Measurements from ENCODE around the gene DSP. TPM values are rescaled to one million over a fixed set of nuclear protein-coding genes. Genes with fewer than 3 reads are reported as not detected.

DSP gene, protein sequence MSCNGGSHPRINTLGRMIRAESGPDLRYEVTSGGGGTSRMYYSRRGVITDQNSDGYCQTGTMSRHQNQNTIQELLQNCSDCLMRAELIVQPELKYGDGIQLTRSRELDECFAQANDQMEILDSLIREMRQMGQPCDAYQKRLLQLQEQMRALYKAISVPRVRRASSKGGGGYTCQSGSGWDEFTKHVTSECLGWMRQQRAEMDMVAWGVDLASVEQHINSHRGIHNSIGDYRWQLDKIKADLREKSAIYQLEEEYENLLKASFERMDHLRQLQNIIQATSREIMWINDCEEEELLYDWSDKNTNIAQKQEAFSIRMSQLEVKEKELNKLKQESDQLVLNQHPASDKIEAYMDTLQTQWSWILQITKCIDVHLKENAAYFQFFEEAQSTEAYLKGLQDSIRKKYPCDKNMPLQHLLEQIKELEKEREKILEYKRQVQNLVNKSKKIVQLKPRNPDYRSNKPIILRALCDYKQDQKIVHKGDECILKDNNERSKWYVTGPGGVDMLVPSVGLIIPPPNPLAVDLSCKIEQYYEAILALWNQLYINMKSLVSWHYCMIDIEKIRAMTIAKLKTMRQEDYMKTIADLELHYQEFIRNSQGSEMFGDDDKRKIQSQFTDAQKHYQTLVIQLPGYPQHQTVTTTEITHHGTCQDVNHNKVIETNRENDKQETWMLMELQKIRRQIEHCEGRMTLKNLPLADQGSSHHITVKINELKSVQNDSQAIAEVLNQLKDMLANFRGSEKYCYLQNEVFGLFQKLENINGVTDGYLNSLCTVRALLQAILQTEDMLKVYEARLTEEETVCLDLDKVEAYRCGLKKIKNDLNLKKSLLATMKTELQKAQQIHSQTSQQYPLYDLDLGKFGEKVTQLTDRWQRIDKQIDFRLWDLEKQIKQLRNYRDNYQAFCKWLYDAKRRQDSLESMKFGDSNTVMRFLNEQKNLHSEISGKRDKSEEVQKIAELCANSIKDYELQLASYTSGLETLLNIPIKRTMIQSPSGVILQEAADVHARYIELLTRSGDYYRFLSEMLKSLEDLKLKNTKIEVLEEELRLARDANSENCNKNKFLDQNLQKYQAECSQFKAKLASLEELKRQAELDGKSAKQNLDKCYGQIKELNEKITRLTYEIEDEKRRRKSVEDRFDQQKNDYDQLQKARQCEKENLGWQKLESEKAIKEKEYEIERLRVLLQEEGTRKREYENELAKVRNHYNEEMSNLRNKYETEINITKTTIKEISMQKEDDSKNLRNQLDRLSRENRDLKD (N-terminal part only)
- polyA plus RNA-seq (2013, experiment 1 of 2; ENCODE audit: insufficient read length), result 26.2 TPM
- polyA plus RNA-seq (2013, experiment 2 of 2; ENCODE audit: insufficient read length), result 24.7 TPM

DNA sequence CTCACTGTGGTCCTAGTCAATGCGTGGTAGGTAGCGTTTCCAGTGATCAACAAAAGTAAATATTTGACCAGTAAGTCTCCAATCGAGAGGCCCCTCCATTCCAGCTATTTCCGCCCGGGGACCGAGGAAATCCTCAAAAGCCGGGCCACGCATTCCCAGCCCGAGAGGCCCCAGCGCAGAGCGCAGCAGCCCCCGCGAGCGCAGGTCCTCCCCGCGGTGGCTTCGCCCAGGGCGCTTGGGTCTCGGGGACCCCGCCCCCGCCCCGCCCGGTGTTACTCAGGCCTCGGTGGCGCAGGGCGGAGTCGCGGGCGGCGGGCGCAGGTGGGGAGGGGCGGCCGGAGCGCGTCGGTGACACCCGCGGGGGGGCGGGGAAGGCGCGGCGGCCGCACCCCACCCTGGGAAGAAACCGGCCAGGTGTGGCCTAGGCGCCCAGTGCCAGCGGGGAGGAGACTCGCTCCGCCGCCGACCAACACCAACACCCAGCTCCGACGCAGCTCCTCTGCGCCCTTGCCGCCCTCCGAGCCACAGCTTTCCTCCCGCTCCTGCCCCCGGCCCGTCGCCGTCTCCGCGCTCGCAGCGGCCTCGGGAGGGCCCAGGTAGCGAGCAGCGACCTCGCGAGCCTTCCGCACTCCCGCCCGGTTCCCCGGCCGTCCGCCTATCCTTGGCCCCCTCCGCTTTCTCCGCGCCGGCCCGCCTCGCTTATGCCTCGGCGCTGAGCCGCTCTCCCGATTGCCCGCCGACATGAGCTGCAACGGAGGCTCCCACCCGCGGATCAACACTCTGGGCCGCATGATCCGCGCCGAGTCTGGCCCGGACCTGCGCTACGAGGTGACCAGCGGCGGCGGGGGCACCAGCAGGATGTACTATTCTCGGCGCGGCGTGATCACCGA, at the start of gene DSP:
Gene DSP, plus strand, starts transcription at position 497 of the 890 bp plus-strand sequence. Its CDS starts 245 bp downstream, at position 742.
- peak; percentile 39 for DNase-seq

DNA sequence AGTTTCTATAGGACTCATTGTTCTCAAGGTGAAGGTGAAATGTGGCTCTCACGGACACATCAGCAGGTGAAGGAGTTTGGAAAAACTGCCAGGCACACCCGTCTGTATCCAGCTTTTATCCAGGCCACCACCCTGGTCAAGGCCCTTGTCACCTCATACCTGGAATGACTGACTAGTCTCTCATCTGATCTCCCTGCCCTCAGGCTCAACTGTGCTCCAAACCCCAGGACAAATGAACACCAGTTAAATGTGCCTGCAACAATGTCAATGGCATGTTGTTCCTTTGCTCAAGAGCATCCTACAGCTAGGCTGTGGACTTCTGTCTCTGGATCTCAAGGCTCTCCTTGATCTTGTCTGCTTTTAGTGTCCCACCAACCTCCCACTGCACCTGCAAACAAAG, 47.6 kb upstream of the DSP start:
- DNase-seq, result no peak

DNA sequence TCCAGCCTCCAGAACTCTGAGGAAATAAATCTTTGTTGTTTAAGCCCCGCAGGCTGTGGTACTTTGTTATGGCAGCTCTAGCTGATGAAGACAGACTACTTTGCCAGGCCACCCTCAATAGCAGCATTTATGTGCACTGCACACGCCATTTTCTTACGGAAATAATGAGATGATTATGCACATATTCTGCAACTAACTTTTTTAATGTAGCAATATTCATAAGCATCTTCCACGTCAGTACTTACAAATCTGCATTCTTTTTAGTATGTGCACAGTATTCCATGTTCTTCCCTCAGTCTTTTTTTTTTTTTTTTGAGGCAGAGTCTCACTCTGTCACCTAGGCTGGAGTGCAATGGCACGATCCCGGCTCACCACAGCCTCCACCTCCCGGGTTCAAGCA, 46.8 kb upstream of the DSP start:
- no peak for DNase-seq

DNA sequence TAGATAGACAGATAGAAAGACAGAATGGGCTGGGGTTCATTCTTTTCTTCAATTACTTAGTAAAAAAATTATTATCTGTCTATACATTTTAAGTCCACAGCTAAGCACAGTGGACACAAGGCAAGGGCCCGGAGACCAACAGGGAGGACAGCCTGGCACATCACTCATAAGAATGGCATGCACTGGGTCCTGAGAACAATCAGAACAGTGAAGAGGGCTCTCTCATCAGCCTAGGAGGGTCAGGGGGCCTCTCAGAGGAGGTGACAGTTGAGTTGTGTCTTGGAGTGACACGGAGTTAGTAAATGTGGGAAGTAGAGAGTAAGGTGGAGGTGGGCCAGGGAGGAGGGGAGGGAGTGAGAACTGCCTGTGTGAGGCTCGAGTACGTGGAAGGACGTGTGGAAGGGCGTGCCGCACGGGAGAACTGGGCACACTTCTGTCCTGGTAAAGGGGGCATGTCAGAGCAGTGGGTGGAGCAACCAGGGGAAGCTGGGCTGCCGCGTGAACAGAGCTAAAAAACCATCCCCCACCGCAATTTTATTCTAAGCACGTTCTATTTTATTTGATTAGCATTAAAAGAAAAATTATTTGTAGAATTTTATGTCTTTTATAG, 45.1 kb upstream of the DSP start:
- DNase-seq, result no peak

DNA sequence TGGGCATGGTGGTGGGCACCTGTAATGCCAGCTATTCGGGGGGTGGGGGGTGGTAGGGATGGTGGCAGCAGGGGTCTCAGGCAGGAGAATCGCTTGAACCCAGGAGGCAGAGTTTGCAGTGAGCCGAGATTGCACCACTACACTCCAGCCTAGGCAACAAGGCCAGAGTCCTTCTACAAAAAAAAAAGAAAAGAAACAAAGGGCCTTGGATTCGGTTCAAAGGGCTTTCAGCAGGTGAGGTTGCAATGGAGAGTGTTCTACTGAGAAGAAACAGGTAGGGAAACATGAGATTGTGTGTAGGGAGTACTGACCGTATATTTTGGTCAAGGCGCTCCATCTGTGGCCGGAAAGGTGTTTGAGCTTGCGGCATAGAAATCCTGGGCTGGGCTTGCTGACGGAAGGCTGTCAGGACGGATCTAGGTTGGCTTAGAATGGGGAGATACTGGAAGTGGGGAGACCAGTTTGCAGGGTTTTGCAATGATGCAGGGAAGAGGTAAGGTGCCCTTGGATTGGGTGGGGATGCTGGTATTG, 40.7 kb upstream of the DSP start:
- DNase-seq, result no peak

DNA sequence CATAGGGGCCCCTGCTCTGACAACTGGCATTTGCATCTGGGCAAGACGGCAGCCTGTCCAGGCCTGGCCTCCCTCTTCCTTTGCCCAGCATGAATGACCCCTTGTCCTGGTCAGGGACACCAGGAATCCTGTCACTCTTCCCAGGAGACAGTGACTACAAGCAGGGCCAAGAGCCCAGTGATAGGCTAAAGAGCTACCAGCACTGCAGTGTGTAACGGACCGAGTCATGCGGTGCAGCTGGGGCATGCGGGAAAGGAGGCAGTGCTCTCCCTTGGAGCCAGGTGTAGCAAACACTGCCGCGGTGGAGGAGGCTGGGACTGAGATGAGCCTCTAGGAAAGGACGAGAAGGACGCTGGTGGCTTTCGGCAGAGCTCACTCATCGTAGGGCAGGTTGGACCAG, 38.7 kb upstream of the DSP start:
- DNase-seq, result no peak

DNA sequence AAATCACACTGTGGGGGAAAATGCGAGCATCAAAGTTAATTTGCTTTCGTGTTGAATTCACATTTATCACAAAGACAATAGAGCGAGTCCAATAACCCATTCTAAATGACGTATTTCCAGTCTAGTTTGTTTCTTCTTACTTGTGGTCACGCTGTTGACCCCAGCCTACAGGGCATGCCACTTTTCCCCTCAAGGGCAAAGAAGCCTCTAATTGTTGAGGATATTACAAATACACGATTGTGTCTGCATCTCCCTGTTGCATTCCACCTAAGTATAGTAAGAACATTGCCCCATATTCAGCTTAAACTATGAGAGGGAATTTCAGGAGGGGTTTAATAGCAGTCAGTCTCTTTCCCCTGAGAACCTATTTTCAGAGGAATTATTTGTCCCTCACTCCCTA, 37.4 kb upstream of the DSP start:
- no peak for DNase-seq

DNA sequence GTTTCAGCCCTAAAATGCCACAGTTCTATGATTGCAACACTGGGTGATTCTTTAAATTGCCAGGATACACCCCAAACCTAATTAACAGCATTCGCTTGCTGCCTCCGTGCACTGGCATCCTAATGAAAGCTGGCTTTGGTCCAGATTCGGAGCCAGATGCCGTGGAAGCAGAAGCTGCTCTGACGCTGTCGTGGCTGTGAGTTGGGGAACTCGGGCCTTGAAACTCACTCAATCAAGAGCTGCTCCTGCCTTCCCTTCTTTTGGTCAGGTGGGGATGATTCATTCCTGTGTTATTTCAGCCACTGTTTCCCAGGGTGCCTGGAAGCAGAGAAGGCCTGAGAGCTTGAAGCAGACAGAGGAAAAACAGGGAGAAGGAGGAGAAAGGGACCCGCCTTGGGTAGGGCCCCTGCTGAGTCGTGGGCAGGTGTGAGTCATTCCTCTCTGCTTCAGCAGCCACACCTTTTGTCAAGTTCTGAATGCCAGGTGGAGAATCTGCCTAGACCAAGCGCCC, 36.2 kb upstream of the DSP start:
- DNase-seq, result peak; percentile 76

DNA sequence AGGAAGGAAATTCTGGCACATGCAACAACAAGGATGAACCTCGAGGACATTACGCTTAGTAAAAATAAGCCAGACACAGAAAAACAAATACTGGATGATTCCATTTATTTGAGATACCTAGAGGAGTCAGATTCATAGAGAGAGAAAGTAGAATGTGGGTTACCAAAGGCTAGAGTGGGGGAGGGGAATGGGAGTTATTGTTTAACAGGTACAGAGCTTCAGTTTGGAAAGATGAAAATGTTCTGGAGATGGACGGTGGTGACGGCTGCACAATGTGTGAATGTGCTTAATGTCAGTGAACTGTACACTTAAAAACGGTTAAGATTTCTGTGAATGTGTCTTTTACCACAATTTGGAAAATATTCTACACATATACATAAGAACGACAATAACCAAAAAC, 33.9 kb upstream of the DSP start:
- no peak for DNase-seq

DNA sequence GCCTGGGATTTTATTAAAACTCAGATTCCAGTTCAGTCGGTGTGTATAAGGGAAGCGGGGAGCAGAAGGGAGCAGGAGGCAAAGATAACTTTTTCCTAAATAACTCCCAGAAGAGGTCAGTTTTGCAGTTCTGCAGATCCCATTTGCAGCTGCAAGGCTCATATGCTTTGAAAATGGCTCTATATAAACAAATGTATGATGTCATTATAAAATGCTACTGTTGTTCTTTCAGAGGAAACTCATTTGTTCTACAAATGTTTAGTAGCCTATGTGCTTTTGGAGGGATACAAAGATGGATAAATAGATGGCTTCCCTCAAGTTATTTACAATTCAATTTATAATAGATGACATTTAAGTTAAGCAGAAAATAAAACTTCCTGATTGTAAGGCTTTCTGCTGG, 29.2 kb upstream of the DSP start:
- no peak for DNase-seq

DNA sequence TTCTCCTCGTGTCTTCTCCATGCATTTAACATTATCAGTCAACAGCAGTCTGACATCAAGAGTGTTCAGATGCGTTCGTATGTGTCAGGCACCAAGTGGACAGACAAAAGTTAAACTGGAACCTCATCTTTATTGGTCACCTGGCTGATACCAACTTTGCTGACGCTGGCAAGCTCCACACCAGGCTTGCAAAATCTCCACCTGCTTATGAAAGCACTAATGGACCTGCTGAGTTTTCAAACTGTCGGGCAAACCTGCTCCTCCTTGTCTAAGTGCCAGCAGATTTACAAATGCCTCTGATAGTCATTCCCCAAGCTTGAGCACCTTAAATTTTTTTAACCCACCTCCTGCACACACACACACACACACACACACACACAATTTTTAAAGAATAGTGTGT, 27.9 kb upstream of the DSP start:
- no peak for DNase-seq

DNA sequence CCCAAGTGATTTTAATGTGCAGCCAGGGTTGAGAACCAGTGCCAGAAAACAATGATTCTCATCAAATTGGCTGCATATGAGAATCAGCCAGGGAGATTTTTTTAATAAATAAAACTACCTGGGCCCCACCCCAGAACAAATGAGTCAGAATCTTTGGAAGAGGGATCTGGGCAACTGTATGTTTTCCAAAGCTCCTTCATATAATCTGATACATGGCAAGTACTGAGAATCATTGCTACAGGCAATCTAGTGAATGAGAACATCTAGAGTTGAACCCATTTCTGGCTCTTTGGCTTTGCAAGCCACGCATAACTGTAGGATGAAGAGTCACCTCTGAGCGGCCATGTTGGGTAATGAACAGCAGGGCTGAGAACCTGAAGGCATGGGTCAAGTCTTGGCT, 26.1 kb upstream of the DSP start:
- DNase-seq, result no peak

DNA sequence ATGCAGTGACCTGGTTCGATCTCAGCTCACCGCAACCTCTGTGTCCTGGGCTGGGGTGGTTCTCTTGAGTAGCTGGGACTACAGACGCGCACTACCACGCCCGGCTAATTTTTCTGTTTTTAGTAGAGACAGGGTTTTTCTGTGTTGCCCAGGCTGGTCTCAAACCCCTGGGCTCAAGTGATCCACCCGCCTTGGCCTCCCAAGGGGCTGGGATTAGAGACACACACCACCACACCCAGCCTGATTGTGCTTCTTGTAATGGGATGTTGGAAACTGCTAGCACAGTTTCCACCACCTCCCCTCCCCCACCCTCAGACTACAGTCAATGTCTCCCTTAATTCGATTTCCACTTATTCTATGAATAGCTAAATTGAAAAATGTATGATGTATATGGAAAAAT, 22.6 kb upstream of the DSP start:
- DNase-seq, result no peak

DNA sequence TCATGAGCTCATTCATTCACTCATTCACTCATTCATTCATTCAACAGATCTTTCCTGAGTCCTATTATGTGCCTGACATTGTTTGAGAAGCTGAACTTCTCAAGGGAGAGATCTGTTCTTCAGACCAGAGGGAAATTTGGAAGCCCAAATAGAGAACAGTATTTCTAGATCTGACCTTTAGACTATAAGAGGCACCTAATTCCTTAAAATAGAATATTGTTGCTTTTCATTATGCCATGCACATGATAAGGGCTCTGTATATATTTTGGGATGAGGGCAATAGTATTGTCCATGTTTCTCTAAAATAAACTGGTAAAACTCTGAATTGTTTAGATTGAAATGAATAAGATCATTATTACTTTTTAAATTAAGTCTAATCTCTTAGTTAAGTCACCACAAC, 18.6 kb upstream of the DSP start:
- DNase-seq, result no peak

DNA sequence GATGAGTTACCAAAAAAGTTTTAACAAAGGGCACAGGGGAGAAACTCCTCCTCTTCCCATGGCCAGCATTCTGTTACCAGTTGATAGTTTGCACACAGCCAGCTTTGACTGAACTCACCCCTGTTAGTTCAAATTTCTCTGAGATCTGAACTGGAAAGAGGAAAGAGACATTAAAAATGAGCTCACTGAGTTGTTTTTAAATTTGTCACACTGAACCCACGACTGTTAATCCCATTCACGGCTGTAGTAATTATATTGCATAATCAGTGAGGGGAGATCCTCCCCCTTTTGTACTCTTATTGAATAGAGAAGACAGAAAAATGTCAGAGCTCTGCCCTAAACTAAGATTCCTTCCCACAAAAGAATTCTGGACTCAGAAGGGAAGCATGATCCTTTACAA, 17.5 kb upstream of the DSP start:
- DNase-seq, result peak; percentile 16

DNA sequence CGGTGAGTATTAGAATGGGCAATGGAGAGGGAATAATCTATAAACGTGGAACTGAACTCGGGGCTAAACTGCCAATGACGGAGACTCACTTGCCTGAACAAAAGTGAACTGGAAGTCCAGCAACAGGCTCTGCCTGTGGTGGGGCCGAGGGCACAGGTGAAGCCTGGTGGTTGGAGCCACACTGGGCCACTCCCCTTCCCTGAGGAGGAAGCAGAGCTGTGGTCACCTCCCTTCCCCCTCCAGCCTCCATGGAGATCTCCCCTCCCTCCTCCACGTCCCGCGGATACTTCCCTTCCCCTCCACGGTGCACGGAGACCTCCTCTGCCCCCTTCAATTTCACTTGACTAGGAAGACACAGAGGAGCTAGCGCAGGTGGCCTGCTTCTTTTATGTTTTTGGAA, 14.7 kb upstream of the DSP start:
- no peak for DNase-seq

DNA sequence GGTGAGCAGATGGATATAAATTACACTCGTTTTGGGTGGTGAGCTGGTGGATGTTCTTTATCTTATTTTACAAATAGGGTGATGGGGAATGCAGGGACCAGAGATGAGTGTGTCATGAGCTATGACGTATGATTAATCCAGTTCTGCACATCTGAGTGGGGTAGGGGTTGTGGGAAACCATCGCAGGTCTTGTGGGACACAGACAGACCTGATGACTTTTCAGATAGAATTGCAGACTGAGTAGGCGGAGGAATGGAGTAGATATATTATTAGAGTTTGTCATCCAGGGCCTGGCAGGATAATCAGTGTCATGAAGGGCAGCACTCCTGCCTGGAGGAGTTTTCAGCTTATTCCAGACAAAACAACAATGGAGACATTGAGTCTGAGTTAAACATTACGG, 12.9 kb upstream of the DSP start:
- DNase-seq, result peak; percentile 89

DNA sequence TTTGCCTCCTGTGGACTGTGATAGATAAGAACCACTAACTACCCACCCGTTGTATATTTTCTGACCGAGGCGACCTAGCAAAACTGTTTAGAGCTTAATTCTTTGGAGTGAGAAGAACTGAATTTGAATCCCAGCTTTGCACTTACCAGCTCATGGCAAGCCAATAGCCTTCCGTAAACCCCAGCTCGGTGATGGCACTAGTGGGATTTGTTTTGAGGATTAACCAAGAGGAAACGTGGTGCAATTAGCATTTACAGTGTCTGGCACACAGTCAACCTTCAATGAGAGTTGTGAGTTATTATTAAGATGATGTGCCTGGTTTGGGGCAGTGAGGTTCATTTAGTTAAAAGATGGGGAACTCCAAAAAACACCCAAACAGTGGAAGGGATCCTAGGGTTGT, 12.3 kb upstream of the DSP start:
- DNase-seq, result no peak

DNA sequence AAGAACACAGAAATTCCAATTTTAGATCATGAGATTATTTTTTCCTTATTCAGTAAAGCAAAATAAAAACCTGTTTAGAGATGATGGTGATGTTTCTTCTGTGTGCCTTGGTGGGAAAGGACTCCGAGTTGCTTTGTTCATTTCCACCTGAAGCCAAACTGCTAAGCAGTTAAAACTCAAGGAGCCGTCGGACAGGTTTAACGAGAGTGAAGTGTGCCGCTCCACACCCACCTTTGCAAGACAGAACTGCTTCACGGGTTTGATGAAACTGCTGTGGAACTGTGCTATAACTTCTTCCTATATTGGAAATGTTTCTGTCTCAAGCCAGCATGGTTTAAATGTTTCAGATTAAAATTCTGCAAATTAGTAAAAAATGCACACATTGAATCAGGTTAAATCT, 9.2 kb upstream of the DSP start:
- DNase-seq, result no peak

DNA sequence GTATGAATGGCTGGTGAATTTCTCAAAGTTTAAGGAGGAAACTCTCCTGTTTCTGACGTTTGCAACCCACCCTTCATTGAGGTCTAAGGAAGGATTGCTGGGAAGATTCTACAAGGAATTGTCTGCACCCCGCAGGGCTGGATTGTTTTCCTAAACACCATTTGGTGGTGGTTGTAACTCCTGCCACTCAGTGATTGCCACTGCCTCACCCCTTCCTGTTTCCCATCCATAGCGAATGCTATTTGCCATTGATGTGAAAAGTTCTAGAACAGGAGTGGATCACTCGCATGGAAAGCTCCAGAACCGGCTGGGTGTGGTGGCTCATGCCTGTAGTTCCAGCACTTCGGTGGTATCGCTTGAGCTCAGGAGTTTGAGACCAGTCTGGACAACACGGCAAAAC, 8.7 kb upstream of the DSP start:
- DNase-seq, result no peak

DNA sequence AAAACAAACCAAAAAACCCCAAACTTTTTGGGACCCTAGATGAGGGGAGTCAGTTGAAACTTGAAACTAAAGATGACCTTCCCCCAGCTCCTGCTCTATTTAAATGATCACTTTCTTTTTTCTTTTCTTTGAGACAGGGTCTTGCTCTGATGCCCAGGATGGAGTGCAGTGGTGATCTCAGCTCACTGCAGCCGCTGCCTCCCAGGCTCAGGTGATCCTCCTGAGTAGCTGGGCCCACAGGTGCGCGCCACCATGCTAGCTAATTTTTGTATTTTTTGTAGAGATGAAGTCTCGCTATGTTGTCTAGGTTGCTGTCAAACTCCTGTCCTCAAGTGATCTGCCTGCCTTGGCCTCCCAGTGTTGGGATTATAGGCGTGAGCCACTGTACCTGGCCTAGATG, 7.3 kb upstream of the DSP start:
- no peak for DNase-seq
